ENCODE results near the gene GPC6. TPM values are rescaled to one million over a fixed set of nuclear protein-coding genes. Genes with fewer than 3 reads are reported as not detected.
A peak's percentile ranks its signal among the peaks of the same experiment; 100 is the strongest.

GPC6 gene
- total RNA-seq, 1 donor from 2014 or later, result 63.0 TPM

- no peak overlapping the region for H3K4me3 Mint-ChIP-seq (ENCODE audit: unreplicated experiment)
- Histone ChIP-seq H3K36me3 (ENCODE audit: insufficient read depth, low read length) (no peaks in the 10 kb centered on the region), H3K27me3 (ENCODE audit: insufficient read depth, low read length) (no peaks in the 10 kb centered on the region), H3K9ac (ENCODE audit: low read length) (no peak overlapping the region), H2AFZ (ENCODE audit: low read depth, low read length) (no peak overlapping the region), H4K20me1 (ENCODE audit: insufficient read depth, low read length) (peaks cover 17% of the 10 kb centered on the region), H3K27ac (ENCODE audit: low read depth, low read length) (no peak overlapping the region), H3K4me3 (ENCODE audit: insufficient read depth, low read depth, low read length) (no peak overlapping the region), H3K4me1 (ENCODE audit: insufficient read depth, low read length) (no peaks in the 10 kb centered on the region), H3K9me3 (ENCODE audit: insufficient read depth, low read depth, low read length) (no peaks in the 10 kb centered on the region), H3K4me2 (ENCODE audit: low read length) (no peak overlapping the region), H3K79me2 (ENCODE audit: insufficient read depth, low read length) (no peaks in the 10 kb centered on the region)
- H3K27me3 Mint-ChIP-seq (ENCODE audit: low read depth, unreplicated experiment), result no peaks in the 10 kb centered on the region
- peak; percentile 11 for DNase-seq (ENCODE audit: low read depth)
- H3K4me1 Mint-ChIP-seq (ENCODE audit: low read depth, unreplicated experiment), result peaks cover 24% of the 10 kb centered on the region
- peak; percentile 23 for FAIRE-seq
- H3K36me3 Mint-ChIP-seq (ENCODE audit: low read depth, unreplicated experiment), result no peaks in the 10 kb centered on the region
- H3K27ac Mint-ChIP-seq (ENCODE audit: unreplicated experiment), result peak overlapping the region; percentile 43
- TF ChIP-seq CTCF (IDR thresholded peaks at IDR 0.05; ENCODE audit: insufficient read depth, low read depth, low read length) (no peak), EZH2 (IDR thresholded peaks at IDR 0.05; ENCODE audit: insufficient read depth, low read length) (no peak)
- no peaks in the 10 kb centered on the region for H3K9me3 Mint-ChIP-seq (ENCODE audit: unreplicated experiment)
Measured at GRCh38 chr13:93549326-93550005, 322.9 kb downstream of the GPC6 start.

GRCh38 chr13:93550236-93550635 is 323.6 kb downstream of the GPC6 start:
- Histone ChIP-seq H4K20me1 (ENCODE audit: insufficient read depth, low read length) (peaks cover 11% of the 10 kb centered on the region), H3K79me2 (ENCODE audit: insufficient read depth, low read length) (no peaks in the 10 kb centered on the region), H3K4me1 (ENCODE audit: insufficient read depth, low read length) (no peaks in the 10 kb centered on the region), H3K4me2 (ENCODE audit: low read length) (no peak overlapping the region), H3K27ac (ENCODE audit: low read depth, low read length) (no peak overlapping the region), H3K4me3 (ENCODE audit: insufficient read depth, low read depth, low read length) (no peak overlapping the region), H3K9me3 (ENCODE audit: insufficient read depth, low read depth, low read length) (no peaks in the 10 kb centered on the region), H3K36me3 (ENCODE audit: insufficient read depth, low read length) (no peaks in the 10 kb centered on the region), H2AFZ (ENCODE audit: low read depth, low read length) (no peak overlapping the region), H3K9ac (ENCODE audit: low read length) (no peak overlapping the region), H3K27me3 (ENCODE audit: insufficient read depth, low read length) (no peaks in the 10 kb centered on the region)
- no peaks in the 10 kb centered on the region for H3K36me3 Mint-ChIP-seq (ENCODE audit: low read depth, unreplicated experiment)
- FAIRE-seq, result no peak
- no peak for DNase-seq (ENCODE audit: low read depth)
- no peak for TF ChIP-seq CTCF (IDR thresholded peaks at IDR 0.05; ENCODE audit: insufficient read depth, low read depth, low read length)
- no peak for TF ChIP-seq EZH2 (IDR thresholded peaks at IDR 0.05; ENCODE audit: insufficient read depth, low read length)
- no peak overlapping the region for H3K27ac Mint-ChIP-seq (ENCODE audit: unreplicated experiment)
- no peak overlapping the region for H3K4me3 Mint-ChIP-seq (ENCODE audit: unreplicated experiment)
- peaks cover 24% of the 10 kb centered on the region for H3K4me1 Mint-ChIP-seq (ENCODE audit: low read depth, unreplicated experiment)
- no peaks in the 10 kb centered on the region for H3K27me3 Mint-ChIP-seq (ENCODE audit: low read depth, unreplicated experiment)
- H3K9me3 Mint-ChIP-seq (ENCODE audit: unreplicated experiment), result no peaks in the 10 kb centered on the region

GRCh38 chr13:93552596-93552995 is 326.0 kb downstream of the GPC6 start:
- Histone ChIP-seq H3K79me2 (ENCODE audit: insufficient read depth, low read length) (no peaks in the 10 kb centered on the region), H3K27me3 (ENCODE audit: insufficient read depth, low read length) (no peaks in the 10 kb centered on the region), H3K9me3 (ENCODE audit: insufficient read depth, low read depth, low read length) (no peaks in the 10 kb centered on the region), H3K4me1 (ENCODE audit: insufficient read depth, low read length) (no peaks in the 10 kb centered on the region), H3K4me2 (ENCODE audit: low read length) (no peak overlapping the region), H3K4me3 (ENCODE audit: insufficient read depth, low read depth, low read length) (no peak overlapping the region), H2AFZ (ENCODE audit: low read depth, low read length) (no peak overlapping the region), H3K9ac (ENCODE audit: low read length) (no peak overlapping the region), H3K36me3 (ENCODE audit: insufficient read depth, low read length) (no peaks in the 10 kb centered on the region), H4K20me1 (ENCODE audit: insufficient read depth, low read length) (peaks cover 11% of the 10 kb centered on the region), H3K27ac (ENCODE audit: low read depth, low read length) (no peak overlapping the region)
- Mint-ChIP-seq H3K36me3 (ENCODE audit: low read depth, unreplicated experiment) (no peaks in the 10 kb centered on the region), H3K4me3 (ENCODE audit: unreplicated experiment) (no peak overlapping the region), H3K4me1 (ENCODE audit: low read depth, unreplicated experiment) (peaks cover 20% of the 10 kb centered on the region), H3K27ac (ENCODE audit: unreplicated experiment) (no peak overlapping the region), H3K27me3 (ENCODE audit: low read depth, unreplicated experiment) (no peaks in the 10 kb centered on the region), H3K9me3 (ENCODE audit: unreplicated experiment) (no peaks in the 10 kb centered on the region)
- no peak for FAIRE-seq
- no peak for DNase-seq (ENCODE audit: low read depth)
- TF ChIP-seq EZH2 (IDR thresholded peaks at IDR 0.05; ENCODE audit: insufficient read depth, low read length), result no peak
- TF ChIP-seq CTCF (IDR thresholded peaks at IDR 0.05; ENCODE audit: insufficient read depth, low read depth, low read length), result no peak

All from astrocyte (in vitro differentiated cells and primary cell).